SH-SY5Y (cell line): ENCODE results near the gene EIF3A.

Source experiments
- GATA2 ChIP-seq: IDR thresholded peaks from 2 replicates; pipeline ENCODE4 v1.6.1; 2011; ENCODE audit warnings: mild to moderate bottlenecking, low read depth, low read length
- GATA3 ChIP-seq: IDR thresholded peaks from 2 replicates; pipeline ENCODE4 v1.6.1; 2011; ENCODE audit warnings: low read depth, mild to moderate bottlenecking, low read length, moderate library complexity

GRCh38 chr10:119003572-119004289, 76.9 kb downstream of the EIF3A start:
- TF ChIP-seq GATA2 (no peak), GATA3 (no peak)
